ENCODE measurements around the gene PCED1A. TPM values are rescaled to one million over a fixed set of nuclear protein-coding genes. Genes with fewer than 3 reads are reported as not detected.
A peak's percentile ranks its signal among the peaks of the same experiment; 100 is the strongest.

The PCED1A gene
- total and polyA plus RNA-seq, 7 experiments from 2014 or later, result 23.6 to 105 (median 67.8) TPM

DNA sequence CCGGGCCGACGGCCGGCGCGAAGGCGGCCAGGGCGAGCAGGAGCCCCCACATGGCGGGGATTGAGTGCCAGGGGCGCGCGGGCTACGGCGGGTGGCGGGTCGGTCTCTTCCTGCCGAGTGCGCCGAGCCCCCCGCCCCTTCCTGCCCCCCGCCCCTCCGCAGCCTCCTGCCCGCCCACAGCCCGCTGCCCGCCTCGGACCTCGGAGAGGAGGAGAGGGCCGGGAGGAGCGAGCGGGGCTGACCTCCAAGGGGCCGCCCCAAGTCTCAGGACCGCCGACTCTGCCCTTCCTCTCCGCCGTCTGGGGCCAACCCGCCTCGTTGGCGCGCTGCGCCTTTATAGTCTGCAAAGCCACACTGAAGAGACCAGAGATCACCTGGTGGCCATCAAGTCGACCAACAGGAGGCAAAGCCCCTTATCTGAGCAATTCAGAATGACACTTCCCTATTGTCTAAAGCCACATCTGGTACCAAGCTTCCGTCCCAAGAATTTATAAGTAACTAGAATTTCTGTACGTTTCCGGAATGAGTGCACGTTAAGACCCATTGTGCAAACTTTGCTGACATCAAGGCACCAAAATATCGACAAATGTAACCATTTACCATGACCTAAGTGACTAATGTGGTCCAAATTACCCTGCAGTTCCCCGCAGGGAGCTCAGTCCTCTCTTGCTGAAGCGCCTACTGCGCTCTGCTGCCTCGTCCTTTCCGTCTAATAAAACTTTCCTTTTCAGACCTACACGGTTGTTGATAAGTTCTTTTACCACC is 39.8 kb downstream of the PCED1A start, which contains the start of gene CPXM1:
Gene CPXM1 (minus strand): TSS at position 107 of the 765 bp plus-strand sequence. CDS start 55 bp downstream, at position 52.
- Mint-ChIP-seq H3K4me1 (peaks cover 19 to 29% (median 25%) of the 10 kb centered on the region in 7 donors), H3K36me3 (peaks cover 0 to 9% (median 4%) of the 10 kb centered on the region in 5 donors), H3K27ac (peak within 1 kb of the TSS in 3 of 9 donors; percentile 34 to 69 (median 55)), H3K4me3 (peak within 1 kb of the TSS; percentile 86 to 99 (median 90)), H3K9me3 (peaks cover 0 to 4% (median 0%) of the 10 kb centered on the region in 11 donors), H3K27me3 (peaks cover 55 to 70% (median 65%) of the 10 kb centered on the region in 5 donors)
- ATAC-seq (peak; percentile 61), DNase-seq (no peak)
- Histone ChIP-seq H3K27me3 (ENCODE audit: control insufficient read depth in 2 of 2, insufficient read depth in 2 of 2, low read length in 2 of 2) (peaks cover 0 to 12% of the 10 kb centered on the region in 2 donors), H3K36me3 (ENCODE audit: control insufficient read depth in 2 of 3, insufficient read depth in 3 of 3, low read length in 3 of 3) (no peaks in the 10 kb centered on the region), H3K4me3 (ENCODE audit: low read length) (peak within 1 kb of the TSS; percentile 55), H3K4me1 (ENCODE audit: control insufficient read depth in 2 of 2, insufficient read depth in 2 of 2, low read length in 2 of 2) (peaks cover 0 to 7% of the 10 kb centered on the region in 2 donors), H3K9me3 (ENCODE audit: control insufficient read depth in 2 of 3, low read length in 3 of 3) (no peaks in the 10 kb centered on the region), H3K27ac (ENCODE audit: low read depth, low read length) (no peak within 1 kb of the TSS)
- ChIA-PET CTCF (no interaction called here), POLR2A (interaction anchor here (1.0 to 1.3 kb wide), 2 partner anchors 72 to 88 kb away, joined by 3 read pairs; no protein-coding TSS in a partner anchor)
- intact Hi-C loops (cut with micrococcal nuclease), result loop anchor here in 1 of 2 donors (2.0 kb wide), 1 partner anchor 40 kb away; the partner anchor contains the start of genes PCED1A and VPS16

DNA sequence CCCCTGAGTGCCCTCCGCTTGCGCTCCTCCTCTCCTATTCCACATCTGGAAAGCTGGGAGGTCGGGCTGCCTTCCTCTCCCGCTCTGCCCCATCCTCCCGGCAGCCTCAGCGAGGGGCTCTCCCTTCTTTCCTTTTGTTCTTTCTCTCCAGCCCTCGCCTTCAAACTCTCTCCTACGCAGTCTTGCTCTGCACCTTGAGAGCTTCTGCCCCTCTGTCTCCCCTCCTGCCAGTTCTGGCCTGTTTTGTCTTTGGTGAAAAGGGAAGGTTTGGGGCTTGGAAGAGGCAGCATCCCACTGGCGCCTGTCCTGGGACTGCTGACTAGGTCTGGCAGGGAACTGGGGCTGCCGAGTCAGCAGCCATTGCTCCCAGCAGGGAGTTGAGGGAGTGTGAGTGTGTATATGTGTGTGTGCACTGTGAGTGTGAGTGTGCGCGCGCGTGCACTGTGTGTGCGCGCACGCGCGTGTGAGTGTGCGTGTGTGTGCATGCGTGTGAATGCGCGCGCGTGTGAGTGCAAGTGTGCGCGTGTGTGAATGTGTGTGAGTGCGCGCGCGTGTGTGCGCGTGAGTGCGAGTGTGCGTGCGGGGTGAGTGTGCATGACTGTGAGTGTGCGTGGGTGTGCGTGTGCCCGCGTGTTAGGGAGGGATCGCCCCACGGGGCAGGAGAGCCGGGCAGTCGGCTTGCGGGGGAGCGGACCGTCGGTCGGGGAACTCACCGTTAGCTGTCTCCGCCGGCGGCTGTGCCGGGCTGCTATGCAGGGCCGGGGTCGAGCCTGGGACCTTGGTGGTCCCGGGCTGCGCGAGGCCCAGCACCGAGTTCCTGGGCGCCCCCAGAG is 40.6 kb downstream of the PCED1A start:
- CTCF ChIA-PET, result interaction anchor here (1.3 kb wide), 1 partner anchor 9 kb away, joined by 3 read pairs; no protein-coding TSS in a partner anchor
- Mint-ChIP-seq H3K36me3 (peaks cover 0 to 9% (median 4%) of the 10 kb centered on the region in 5 donors), H3K4me1 (peaks cover 19 to 29% (median 25%) of the 10 kb centered on the region in 7 donors), H3K9me3 (peaks cover 0 to 4% (median 0%) of the 10 kb centered on the region in 11 donors), H3K4me3 (peak overlapping the region; percentile 86 to 99 (median 90)), H3K27me3 (peaks cover 53 to 66% (median 60%) of the 10 kb centered on the region in 5 donors), H3K27ac (peak overlapping the region in 3 of 9 donors; percentile 34 to 69 (median 55))
- POLR2A ChIA-PET, result interaction anchor here (0.8 to 1.3 kb wide), 3 partner anchors 41 to 89 kb away, joined by 3 read pairs; no protein-coding TSS in a partner anchor
- peak overlapping the region; percentile 55 for H3K4me3 ChIP-seq (ENCODE audit: low read length)
- H3K27me3 ChIP-seq (ENCODE audit: control insufficient read depth in 2 of 2, insufficient read depth in 2 of 2, low read length in 2 of 2), result peaks cover 0 to 12% of the 10 kb centered on the region in 2 donors
- H3K36me3 ChIP-seq (ENCODE audit: control insufficient read depth in 2 of 3, insufficient read depth in 3 of 3, low read length in 3 of 3), result no peaks in the 10 kb centered on the region
- no peak for ATAC-seq
- intact Hi-C loops (cut with micrococcal nuclease), result loop anchor here in 1 of 2 donors (2.0 kb wide), 1 partner anchor 41 kb away; the partner anchor contains the start of genes PCED1A and VPS16
- H3K4me1 ChIP-seq (ENCODE audit: control insufficient read depth in 2 of 2, insufficient read depth in 2 of 2, low read length in 2 of 2), result peaks cover 0 to 7% of the 10 kb centered on the region in 2 donors
- H3K27ac ChIP-seq (ENCODE audit: low read depth, low read length), result no peak overlapping the region
- DNase-seq, result peak in 1 of 9 donors; percentile 12
- H3K9me3 ChIP-seq (ENCODE audit: control insufficient read depth in 2 of 3, low read length in 3 of 3), result no peaks in the 10 kb centered on the region

DNA sequence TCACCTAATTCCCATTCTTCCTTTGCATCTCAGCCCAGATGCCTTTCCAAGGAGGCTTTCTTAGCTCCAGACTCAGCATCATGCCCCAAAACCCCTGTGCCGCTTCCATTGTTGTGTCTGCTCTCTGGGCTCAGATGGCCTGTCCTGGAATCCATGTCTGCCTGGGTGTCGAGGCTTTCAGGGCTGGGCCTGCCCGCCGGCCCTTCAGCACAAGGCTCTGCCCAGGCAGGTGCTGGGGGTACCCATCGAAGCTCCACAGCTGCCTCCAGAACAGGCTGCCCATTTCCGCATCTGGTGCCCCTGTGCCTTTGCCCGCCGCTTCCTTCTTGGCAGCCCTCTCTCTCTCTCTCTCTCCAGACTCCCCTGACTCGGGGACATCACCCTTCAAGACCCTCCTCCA is 41.2 kb downstream of the PCED1A start:
- ATAC-seq, result no peak
- H3K27me3 ChIP-seq (ENCODE audit: control insufficient read depth in 2 of 2, insufficient read depth in 2 of 2, low read length in 2 of 2), result peaks cover 0 to 12% of the 10 kb centered on the region in 2 donors

DNA sequence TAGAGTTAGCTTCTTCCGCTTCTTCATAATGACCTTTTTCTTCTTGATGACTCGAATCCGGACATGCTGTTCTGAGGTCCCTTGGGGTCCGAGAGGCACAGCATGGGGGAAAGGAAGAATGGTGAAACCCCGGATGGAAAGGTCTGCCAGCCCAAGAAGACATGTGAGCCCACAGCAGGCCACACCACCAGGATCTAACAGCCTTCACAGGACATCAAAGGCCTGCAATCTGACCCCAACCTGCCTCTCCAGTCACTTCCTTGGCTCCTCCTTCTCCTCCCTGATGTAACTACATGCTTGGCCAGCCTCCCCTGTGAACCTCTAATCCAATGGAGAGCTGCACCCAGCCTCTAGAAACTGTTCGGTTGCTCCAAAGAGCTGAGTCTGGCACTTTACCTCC is 41.6 kb downstream of the PCED1A start:
- peaks cover 0 to 12% of the 10 kb centered on the region in 2 donors for H3K27me3 ChIP-seq (ENCODE audit: control insufficient read depth in 2 of 2, insufficient read depth in 2 of 2, low read length in 2 of 2)
- no peaks in the 10 kb centered on the region for H3K36me3 ChIP-seq (ENCODE audit: control insufficient read depth in 2 of 3, insufficient read depth in 3 of 3, low read length in 3 of 3)
- H3K9me3 Mint-ChIP-seq, result peaks cover 0 to 4% (median 0%) of the 10 kb centered on the region in 11 donors
- H3K4me1 Mint-ChIP-seq, result peaks cover 19 to 29% (median 25%) of the 10 kb centered on the region in 7 donors
- ATAC-seq (no peak), DNase-seq (no peak)
- ChIA-PET POLR2A (interaction anchor here (0.8 kb wide), 1 partner anchor 42 kb away, joined by 3 read pairs; no protein-coding TSS in a partner anchor), CTCF (interaction anchor here (1.3 kb wide), 1 partner anchor 8 kb away, joined by 3 read pairs; no protein-coding TSS in a partner anchor)
- peaks cover 48 to 57% (median 54%) of the 10 kb centered on the region in 5 donors for H3K27me3 Mint-ChIP-seq
- H3K4me1 ChIP-seq (ENCODE audit: control insufficient read depth in 2 of 2, insufficient read depth in 2 of 2, low read length in 2 of 2), result peaks cover 0 to 7% of the 10 kb centered on the region in 2 donors
- H3K9me3 ChIP-seq (ENCODE audit: control insufficient read depth in 2 of 3, low read length in 3 of 3), result no peaks in the 10 kb centered on the region
- H3K4me3 Mint-ChIP-seq, result peak overlapping the region in 9 of 10 donors; percentile 11 to 99 (median 90)
- intact Hi-C loops (cut with micrococcal nuclease), result no loop called here
- no peak overlapping the region for H3K4me3 ChIP-seq (ENCODE audit: low read length)
- peak overlapping the region in 1 of 9 donors; percentile 3 for H3K27ac Mint-ChIP-seq
- no peak overlapping the region for H3K27ac ChIP-seq (ENCODE audit: low read depth, low read length)
- peaks cover 0 to 9% (median 4%) of the 10 kb centered on the region in 5 donors for H3K36me3 Mint-ChIP-seq

More for the DNA sequence above, 41.2 kb downstream of the PCED1A start:
- peak overlapping the region in 1 of 9 donors; percentile 3 for H3K27ac Mint-ChIP-seq
- H3K4me1 Mint-ChIP-seq, result peaks cover 19 to 29% (median 25%) of the 10 kb centered on the region in 7 donors
- H3K27me3 Mint-ChIP-seq, result peaks cover 52 to 62% (median 57%) of the 10 kb centered on the region in 5 donors
- peak overlapping the region; percentile 86 to 99 (median 90) for H3K4me3 Mint-ChIP-seq
- H3K4me3 ChIP-seq (ENCODE audit: low read length), result no peak overlapping the region
- H3K36me3 Mint-ChIP-seq, result peaks cover 0 to 9% (median 4%) of the 10 kb centered on the region in 5 donors
- intact Hi-C loops (cut with micrococcal nuclease), result no loop called here
- H3K9me3 ChIP-seq (ENCODE audit: control insufficient read depth in 2 of 3, low read length in 3 of 3), result no peaks in the 10 kb centered on the region
- no peak overlapping the region for H3K27ac ChIP-seq (ENCODE audit: low read depth, low read length)
- ChIA-PET POLR2A (interaction anchor here (0.8 kb wide), 1 partner anchor 42 kb away, joined by 3 read pairs; no protein-coding TSS in a partner anchor), CTCF (interaction anchor here (1.3 kb wide), 1 partner anchor 9 kb away, joined by 3 read pairs; no protein-coding TSS in a partner anchor)
- H3K4me1 ChIP-seq (ENCODE audit: control insufficient read depth in 2 of 2, insufficient read depth in 2 of 2, low read length in 2 of 2), result peaks cover 0 to 7% of the 10 kb centered on the region in 2 donors
- peaks cover 0 to 4% (median 0%) of the 10 kb centered on the region in 11 donors for H3K9me3 Mint-ChIP-seq
- H3K36me3 ChIP-seq (ENCODE audit: control insufficient read depth in 2 of 3, insufficient read depth in 3 of 3, low read length in 3 of 3), result no peaks in the 10 kb centered on the region
- no peak for DNase-seq

DNA sequence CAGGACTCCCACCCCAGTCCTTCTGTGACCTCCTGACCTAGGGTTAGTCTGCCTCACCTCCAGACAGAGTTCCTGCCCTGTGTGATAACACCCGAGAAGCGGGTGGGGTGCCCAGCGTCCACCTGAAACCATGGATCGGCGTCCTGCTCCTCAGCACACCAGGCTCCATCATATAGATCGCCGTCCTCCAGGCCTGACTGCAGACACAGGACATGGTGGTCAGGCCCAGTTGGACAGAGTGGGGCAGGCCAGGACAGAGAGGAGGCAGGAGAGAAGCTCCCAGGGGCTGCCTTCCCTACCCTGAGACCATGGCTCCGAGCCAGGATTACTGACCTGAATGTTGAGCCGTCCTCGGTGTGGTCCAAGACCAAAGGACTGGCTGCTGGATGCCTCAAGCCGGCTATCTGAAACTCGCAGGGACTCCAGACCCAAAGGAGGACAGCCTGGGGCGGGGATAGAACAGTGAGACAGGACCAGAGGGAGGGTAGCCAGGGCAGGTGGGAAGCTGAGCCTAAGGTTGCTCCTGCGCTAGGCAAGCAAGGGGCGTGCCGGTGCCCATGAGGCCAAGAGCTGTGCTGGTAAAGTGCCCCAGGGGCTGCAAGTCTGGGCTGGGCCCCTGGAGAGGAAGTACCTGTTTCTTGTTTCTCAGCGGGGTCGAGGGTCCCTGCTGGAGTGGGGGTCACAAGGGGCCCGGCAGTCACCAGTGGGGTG is 42.2 kb downstream of the PCED1A start:
- Histone ChIP-seq H3K27ac (ENCODE audit: low read depth, low read length) (no peak overlapping the region), H3K4me3 (ENCODE audit: low read length) (no peak overlapping the region), H3K4me1 (ENCODE audit: control insufficient read depth in 2 of 2, insufficient read depth in 2 of 2, low read length in 2 of 2) (peaks cover 0 to 7% of the 10 kb centered on the region in 2 donors), H3K36me3 (ENCODE audit: control insufficient read depth in 2 of 3, insufficient read depth in 3 of 3, low read length in 3 of 3) (no peaks in the 10 kb centered on the region), H3K27me3 (ENCODE audit: control insufficient read depth in 2 of 2, insufficient read depth in 2 of 2, low read length in 2 of 2) (peaks cover 0 to 12% of the 10 kb centered on the region in 2 donors), H3K9me3 (ENCODE audit: control insufficient read depth in 2 of 3, low read length in 3 of 3) (no peaks in the 10 kb centered on the region)
- intact Hi-C loops (cut with micrococcal nuclease), result no loop called here
- ChIA-PET POLR2A (no interaction called here), CTCF (no interaction called here)
- H3K27ac Mint-ChIP-seq, result no peak overlapping the region
- H3K4me1 Mint-ChIP-seq, result peaks cover 19 to 29% (median 25%) of the 10 kb centered on the region in 7 donors
- peaks cover 0 to 4% (median 0%) of the 10 kb centered on the region in 11 donors for H3K9me3 Mint-ChIP-seq
- ATAC-seq (no peak), DNase-seq (no peak)
- peaks cover 50 to 58% (median 55%) of the 10 kb centered on the region in 5 donors for H3K27me3 Mint-ChIP-seq
- peaks cover 0 to 9% (median 4%) of the 10 kb centered on the region in 5 donors for H3K36me3 Mint-ChIP-seq
- H3K4me3 Mint-ChIP-seq, result peak overlapping the region in 5 of 10 donors; percentile 7 to 99 (median 36)

All from naive thymus-derived CD4-positive, alpha-beta T cell (primary cell).